Hypothalamus (tissue), 51 donors: ENCODE data around the gene NUBPL.

ENCODE experiments used
- DNase-seq, 51 donors: peaks; one replicate each; lab custom pipeline; 2025; lab: John Stamatoyannopoulos, UW

The NUBPL gene

DNA sequence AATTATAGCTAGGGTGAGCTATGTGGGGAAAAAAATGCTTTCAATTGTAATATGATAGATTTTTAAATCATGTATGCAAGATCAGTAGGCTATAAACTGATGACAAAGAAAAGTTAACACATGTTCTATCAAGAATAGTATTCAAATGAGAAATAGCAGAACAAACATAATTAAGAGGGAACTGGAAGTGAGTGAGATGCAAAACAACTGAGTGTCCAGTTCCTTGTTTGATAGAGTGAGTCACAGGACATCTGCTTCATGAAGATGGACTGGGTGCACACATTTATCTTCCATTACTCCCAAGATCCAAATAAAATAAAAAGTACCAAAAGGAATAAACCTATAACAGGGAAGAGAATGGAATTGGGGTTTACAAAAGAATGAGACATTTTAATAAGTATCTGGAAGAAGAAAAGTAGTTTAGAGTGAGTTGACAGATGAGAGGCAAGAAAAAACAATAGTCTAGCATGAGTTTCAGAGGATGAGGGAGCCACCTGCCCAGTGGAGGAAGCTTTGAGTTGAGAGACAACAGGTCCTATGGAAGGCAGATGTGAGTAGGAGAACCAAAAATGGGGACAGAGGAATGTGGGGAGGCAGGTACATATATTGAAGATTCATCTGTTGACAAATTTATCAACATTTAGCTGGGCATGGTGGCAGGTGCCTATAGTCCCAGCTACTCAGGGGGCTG lies 337.8 kb downstream of the NUBPL start:
- no peak for DNase-seq

DNA sequence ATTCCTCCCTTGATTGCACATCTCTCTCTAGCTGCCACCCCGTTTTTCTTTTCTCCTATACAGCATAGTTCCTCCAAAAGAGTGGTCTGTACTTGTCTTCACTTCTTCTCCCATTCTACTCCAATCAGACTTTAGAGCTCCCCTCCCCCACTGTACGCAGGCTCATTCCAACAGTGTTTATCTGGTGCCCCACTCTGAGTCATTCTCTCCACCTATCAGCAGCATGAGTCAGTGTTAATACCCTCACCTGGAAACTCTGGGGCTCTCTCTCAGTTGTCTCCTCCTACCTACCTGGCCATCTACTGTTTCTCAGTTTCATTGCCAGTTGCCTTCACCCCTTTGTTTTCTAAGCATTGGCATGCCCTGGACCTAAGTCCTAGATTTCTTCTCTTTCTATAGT lies 340.8 kb downstream of the NUBPL start:
- DNase-seq, result no peak

DNA sequence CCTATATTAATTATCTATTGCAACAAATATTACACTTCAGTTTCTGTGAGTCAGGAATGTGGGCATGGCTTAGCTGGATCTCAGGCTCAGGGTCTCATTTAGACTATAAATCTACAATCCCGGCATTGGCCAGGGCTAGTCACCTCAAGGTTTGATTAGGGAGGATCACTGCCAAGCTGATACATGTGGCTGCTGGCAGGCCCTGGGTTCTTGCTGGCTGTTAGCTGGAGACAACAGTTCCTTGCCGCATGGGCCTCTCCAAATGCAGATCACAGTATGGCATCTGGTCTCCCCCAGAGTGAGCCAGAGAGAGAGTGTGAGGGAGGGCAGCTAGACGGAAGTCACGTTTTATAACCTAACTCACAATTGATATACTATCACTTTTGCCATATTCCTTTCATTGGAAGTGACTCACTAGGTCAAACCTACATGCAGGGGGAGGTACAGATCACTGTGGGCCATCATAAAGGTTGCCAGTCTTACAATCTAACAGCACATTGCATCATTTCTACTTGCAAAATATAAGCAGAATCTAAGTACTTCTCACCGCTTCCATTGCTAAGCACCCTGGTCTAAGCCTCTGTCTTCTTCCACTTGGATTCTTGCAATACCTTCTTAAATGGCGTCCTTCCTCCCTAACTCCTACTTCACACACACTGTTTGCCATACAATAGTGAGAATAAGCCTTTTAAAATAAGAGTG lies 341.9 kb downstream of the NUBPL start:
- DNase-seq, result no peak

DNA sequence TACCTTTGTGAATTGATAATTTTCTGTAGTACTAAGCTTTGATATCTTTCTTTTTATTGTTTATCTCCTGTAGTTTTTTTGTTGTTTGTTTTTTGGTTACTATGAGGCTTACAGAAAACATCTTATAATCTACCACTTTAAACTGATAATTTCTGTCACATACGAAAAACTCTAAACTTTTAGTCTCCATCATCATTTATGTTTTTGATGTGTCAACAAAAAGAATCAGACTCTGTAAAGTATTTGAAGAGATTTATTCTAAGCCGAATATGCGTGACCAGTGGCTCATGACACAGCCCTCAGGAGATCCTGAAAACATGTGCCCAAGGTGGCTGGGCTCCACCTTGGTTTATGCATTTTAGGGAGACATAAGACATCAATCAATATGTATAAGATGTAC lies 348.8 kb downstream of the NUBPL start:
- no peak for DNase-seq
